SU-DHL-6 (cell line): Measurements from ENCODE around the gene SEMA6A.

Source experiments
- H2AFZ ChIP-seq: fragments of 200-600 bp; sonication (generic); 2 replicates; pipeline ENCODE4 v1.6.1; 2014; ENCODE audit warnings: low read depth, mild to moderate bottlenecking, moderate library complexity, mixed read lengths, antibody characterized with exemption, low read length; ENCODE audit not compliant: severe bottlenecking
- H3F3A ChIP-seq: fragments of 200-600 bp; shearing (Covaris generic); 2 replicates; pipeline ENCODE4 v1.6.0; 2016; ENCODE audit warnings: antibody characterized with exemption, mild to moderate bottlenecking; ENCODE audit not compliant: insufficient read depth
- H3K27ac ChIP-seq: fragments of 200-600 bp; sonication (generic); 2 replicates; pipeline ENCODE4 v1.5.1; 2016; ENCODE audit warnings: low read depth, mild to moderate bottlenecking, low read length, moderate library complexity, mixed read lengths
- H3K27me3 ChIP-seq: fragments of 200-600 bp; sonication (generic), shearing (Covaris generic); 2 replicates; pipeline ENCODE4 v1.6.0; 2014; ENCODE audit warnings: mild to moderate bottlenecking, low read length
- H3K36me3 ChIP-seq: fragments of 200-600 bp; sonication (generic); 2 replicates; pipeline ENCODE4 v1.6.1; 2014; ENCODE audit warnings: mild to moderate bottlenecking, low read length, mixed read lengths
- H3K4me2 ChIP-seq: fragments of 300-600, 200-600 bp; shearing (Covaris generic), sonication (generic); 2 replicates; pipeline ENCODE4 v1.6.0; 2014; ENCODE audit warnings: low read length, low read depth, mild to moderate bottlenecking; ENCODE audit not compliant: poor library complexity, severe bottlenecking
- H3K4me3 ChIP-seq: fragments of 200-600 bp; sonication (generic); 2 replicates; pipeline ENCODE4 v1.5.1; 2014; ENCODE audit warnings: antibody characterized with exemption, low read length, mild to moderate bottlenecking, mixed read lengths; ENCODE audit not compliant: insufficient read depth, poor library complexity, severe bottlenecking
- H3K79me2 ChIP-seq: fragments of 200-600 bp; sonication (generic); 2 replicates; pipeline ENCODE4 v1.6.1; 2014; ENCODE audit warnings: mild to moderate bottlenecking, low read length, moderate library complexity; ENCODE audit not compliant: insufficient read depth
- H3K9ac ChIP-seq: fragments of 200-600 bp; sonication (generic); 2 replicates; pipeline ENCODE4 v1.7.0; 2014; ENCODE audit warnings: mild to moderate bottlenecking, low read length
- H3K9me2 ChIP-seq: fragments of 200-600 bp; sonication (generic); replicated peaks from 2 replicates; pipeline ENCODE4 v1.6.1; 2014; ENCODE audit warnings: low read length; ENCODE audit not compliant: insufficient read depth
- H3K9me3 ChIP-seq: fragments of 200-600 bp; sonication (generic); 2 replicates; pipeline ENCODE4 v1.6.1; 2014; ENCODE audit warnings: low read length, mixed read lengths; ENCODE audit not compliant: insufficient read depth
- H4K20me1 ChIP-seq: fragments of 200-600 bp; sonication (generic); 2 replicates; pipeline ENCODE4 v1.6.1; 2014; ENCODE audit warnings: low read depth, mild to moderate bottlenecking, antibody characterized with exemption, low read length, moderate library complexity, mixed read lengths
- EZH2phosphoT487 ChIP-seq: fragments of 200-600 bp; sonication (generic), shearing (Covaris generic); conservative IDR thresholded peaks from 2 replicates; pipeline ENCODE4 v1.6.1; 2018; ENCODE audit warnings: mild to moderate bottlenecking, antibody characterized with exemption, low read length, moderate library complexity, mixed read lengths
- TF ChIP-seq, protein P1 (sequence below): fragments of 200-600 bp; sonication (generic); IDR thresholded peaks from one replicate; pipeline ENCODE4 v1.5.1; 2017; ENCODE audit warnings: antibody characterized with exemption, mild to moderate bottlenecking, low read length, moderate library complexity; ENCODE audit not compliant: insufficient read depth, poor library complexity, severe bottlenecking

Gene SEMA6A

DNA sequence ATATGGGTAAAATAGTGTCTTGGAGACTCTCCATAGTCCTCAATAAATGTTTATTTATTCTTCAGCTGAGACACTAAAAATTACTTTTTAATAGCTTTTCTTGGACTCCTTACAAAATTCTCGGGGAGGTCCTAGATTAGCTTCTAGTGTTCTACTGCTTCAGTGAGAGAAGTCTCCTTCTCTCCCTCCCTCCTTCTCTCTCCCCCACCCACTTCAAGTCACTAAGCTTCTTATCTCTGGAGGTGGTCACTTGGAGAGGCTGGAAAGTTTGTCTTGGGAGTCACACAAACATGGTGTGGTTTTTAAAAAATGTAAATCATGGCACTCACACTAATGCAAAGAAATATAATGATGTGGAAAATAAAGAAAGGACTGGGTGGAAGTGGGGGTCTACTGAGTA is 64.1 kb downstream of the SEMA6A start:
- Histone ChIP-seq H3K27ac (no peak overlapping the region), H3K4me2 (no peak overlapping the region), H3K36me3 (no peaks in the 10 kb centered on the region), H3K79me2 (no peaks in the 10 kb centered on the region), H3K27me3 (no peaks in the 10 kb centered on the region), H2AFZ (no peak overlapping the region), H3K9ac (no peak overlapping the region), H3K9me2 (no peaks in the 10 kb centered on the region), H3K4me3 (no peak overlapping the region), H3K9me3 (no peaks in the 10 kb centered on the region), H3F3A (no peaks in the 10 kb centered on the region), H4K20me1 (no peaks in the 10 kb centered on the region)
- TF ChIP-seq, protein P1, sequence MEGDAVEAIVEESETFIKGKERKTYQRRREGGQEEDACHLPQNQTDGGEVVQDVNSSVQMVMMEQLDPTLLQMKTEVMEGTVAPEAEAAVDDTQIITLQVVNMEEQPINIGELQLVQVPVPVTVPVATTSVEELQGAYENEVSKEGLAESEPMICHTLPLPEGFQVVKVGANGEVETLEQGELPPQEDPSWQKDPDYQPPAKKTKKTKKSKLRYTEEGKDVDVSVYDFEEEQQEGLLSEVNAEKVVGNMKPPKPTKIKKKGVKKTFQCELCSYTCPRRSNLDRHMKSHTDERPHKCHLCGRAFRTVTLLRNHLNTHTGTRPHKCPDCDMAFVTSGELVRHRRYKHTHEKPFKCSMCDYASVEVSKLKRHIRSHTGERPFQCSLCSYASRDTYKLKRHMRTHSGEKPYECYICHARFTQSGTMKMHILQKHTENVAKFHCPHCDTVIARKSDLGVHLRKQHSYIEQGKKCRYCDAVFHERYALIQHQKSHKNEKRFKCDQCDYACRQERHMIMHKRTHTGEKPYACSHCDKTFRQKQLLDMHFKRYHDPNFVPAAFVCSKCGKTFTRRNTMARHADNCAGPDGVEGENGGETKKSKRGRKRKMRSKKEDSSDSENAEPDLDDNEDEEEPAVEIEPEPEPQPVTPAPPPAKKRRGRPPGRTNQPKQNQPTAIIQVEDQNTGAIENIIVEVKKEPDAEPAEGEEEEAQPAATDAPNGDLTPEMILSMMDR, result no peak
- TF ChIP-seq EZH2phosphoT487, result no peak

DNA sequence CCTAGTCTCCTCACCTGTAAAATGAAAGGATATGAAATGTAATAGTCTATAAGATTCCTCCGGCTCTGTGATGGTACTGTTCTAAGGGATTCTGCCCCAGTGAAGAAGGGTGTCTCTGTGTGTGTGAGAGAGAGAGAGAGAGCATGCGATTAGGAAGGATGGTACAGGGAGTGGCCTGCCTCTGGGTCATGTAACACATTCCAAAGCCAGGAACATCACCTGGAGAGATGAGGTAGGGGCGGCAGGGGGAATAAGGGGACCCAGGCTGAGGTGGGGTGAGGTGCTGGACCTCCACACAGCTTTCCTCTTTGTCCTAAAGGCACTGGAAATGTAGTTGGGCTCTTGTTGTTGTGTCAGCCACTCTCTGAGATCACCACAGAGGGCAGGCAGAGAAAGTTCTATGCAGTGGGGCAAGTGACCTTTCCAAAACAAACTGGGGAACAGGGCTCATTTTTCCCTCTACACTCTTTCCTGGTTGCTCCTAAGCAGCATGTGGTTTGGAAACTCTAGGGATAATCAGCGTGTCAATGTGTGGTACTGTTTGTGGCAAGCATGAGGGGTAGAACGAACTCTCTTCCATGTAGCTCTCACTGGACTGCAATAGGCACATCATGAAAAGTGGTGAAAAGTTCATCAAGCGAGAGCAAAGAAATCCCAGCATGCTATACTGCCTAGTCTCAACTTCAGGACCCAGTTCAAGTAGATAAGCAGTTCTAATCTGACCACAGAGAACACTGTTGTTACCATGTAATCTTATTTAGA is 65.0 kb downstream of the SEMA6A start:
- Histone ChIP-seq H3K27ac (no peak overlapping the region), H3K36me3 (no peaks in the 10 kb centered on the region), H3K27me3 (no peaks in the 10 kb centered on the region), H4K20me1 (no peaks in the 10 kb centered on the region), H3K9ac (no peak overlapping the region), H2AFZ (no peak overlapping the region), H3K9me2 (no peaks in the 10 kb centered on the region), H3F3A (no peaks in the 10 kb centered on the region), H3K4me3 (no peak overlapping the region), H3K4me2 (no peak overlapping the region), H3K79me2 (no peaks in the 10 kb centered on the region), H3K9me3 (no peaks in the 10 kb centered on the region)
- no peak for TF ChIP-seq EZH2phosphoT487
- TF ChIP-seq, protein P1, result no peak

DNA sequence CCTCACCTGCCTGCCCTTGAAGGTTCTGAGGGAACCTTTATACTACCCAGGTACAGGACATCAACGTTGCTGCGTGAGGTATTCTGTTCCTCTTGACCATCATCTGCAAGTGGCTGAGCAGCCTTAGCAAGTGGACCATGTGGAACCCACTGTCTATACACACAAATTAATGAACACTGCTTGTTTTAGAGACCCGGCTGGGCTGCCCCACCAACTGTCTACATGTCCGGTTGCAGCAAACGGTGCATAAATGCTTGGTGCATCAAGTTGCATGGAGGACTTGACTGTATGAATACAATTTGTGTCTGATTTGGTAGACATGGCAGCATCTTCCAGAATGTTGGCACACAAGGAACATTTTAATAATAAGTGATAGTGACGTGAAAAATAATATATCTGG is 65.8 kb downstream of the SEMA6A start:
- H3K9ac ChIP-seq, result no peak overlapping the region
- H3K79me2 ChIP-seq, result no peaks in the 10 kb centered on the region
- no peak overlapping the region for H3K4me2 ChIP-seq
- H3K9me2 ChIP-seq, result no peaks in the 10 kb centered on the region
- no peak for TF ChIP-seq EZH2phosphoT487
- TF ChIP-seq, protein P1, result no peak
- H3K36me3 ChIP-seq, result no peaks in the 10 kb centered on the region
- no peaks in the 10 kb centered on the region for H3F3A ChIP-seq
- H4K20me1 ChIP-seq, result no peaks in the 10 kb centered on the region
- H3K27me3 ChIP-seq, result no peaks in the 10 kb centered on the region
- no peak overlapping the region for H3K4me3 ChIP-seq
- no peak overlapping the region for H2AFZ ChIP-seq
- H3K9me3 ChIP-seq, result no peaks in the 10 kb centered on the region
- no peak overlapping the region for H3K27ac ChIP-seq
